ENCODE results near the gene ARID1A.

ARID1A gene

GRCh38 chr1:26726784-26727183, 31.0 kb downstream of the ARID1A start:
- DNase-seq (ENCODE audit: extremely low spot score), result no peak
- ChIA-PET CTCF (interaction anchor here (1.5 to 2.0 kb wide), 2 partner anchors 19 to 26 kb away, joined by 3 to 8 read pairs; no protein-coding TSS in a partner anchor), POLR2A (interaction anchor here (0.9 kb wide), 1 partner anchor 23 kb away, joined by 5 read pairs; no protein-coding TSS in a partner anchor)
- TF ChIP-seq CTCF (IDR thresholded peaks at IDR 0.05; ENCODE audit: control extremely low read depth, extremely low read depth, low read depth, missing control alignments), result no peak

GRCh38 chr1:26727476-26727875, 31.7 kb downstream of the ARID1A start:
- CTCF ChIA-PET, result interaction anchor here (0.8 to 6.3 kb wide), 10 partner anchors 8 to 125 kb away, joined by 3 to 61 read pairs (median 4); no protein-coding TSS in a partner anchor
- POLR2A ChIA-PET, result interaction anchor here (0.5 kb wide), 1 partner anchor 417 kb away, joined by 4 read pairs; no protein-coding TSS in a partner anchor
- DNase-seq (ENCODE audit: extremely low spot score), result no peak
- TF ChIP-seq CTCF (IDR thresholded peaks at IDR 0.05; ENCODE audit: control extremely low read depth, extremely low read depth, low read depth, missing control alignments), result no peak

- TF ChIP-seq CTCF (IDR thresholded peaks at IDR 0.05; ENCODE audit: control extremely low read depth, extremely low read depth, low read depth, missing control alignments), result no peak
- ChIA-PET POLR2A (interaction anchor here (0.5 kb wide), 1 partner anchor 213 kb away, joined by 5 read pairs; no protein-coding TSS in a partner anchor), CTCF (interaction anchor here (0.8 to 6.3 kb wide), 11 partner anchors 13 to 126 kb away, joined by 3 to 61 read pairs (median 4); no protein-coding TSS in a partner anchor)
- DNase-seq (ENCODE audit: extremely low spot score), result no peak
These were observed 32.8 kb downstream of the ARID1A start for GRCh38 chr1:26728645-26729044.

GRCh38 chr1:26729633-26730032, 33.8 kb downstream of the ARID1A start:
- ChIA-PET CTCF (interaction anchor here (1.4 to 6.3 kb wide), 6 partner anchors 12 to 127 kb away, joined by 3 to 61 read pairs (median 8); partner anchors contain the start of gene PIGV), POLR2A (no interaction called here)
- TF ChIP-seq CTCF (IDR thresholded peaks at IDR 0.05; ENCODE audit: control extremely low read depth, extremely low read depth, low read depth, missing control alignments), result no peak
- no peak for DNase-seq (ENCODE audit: extremely low spot score)

- TF ChIP-seq CTCF (IDR thresholded peaks at IDR 0.05; ENCODE audit: control extremely low read depth, extremely low read depth, low read depth, missing control alignments), result no peak
- CTCF ChIA-PET, result interaction anchor here (0.9 to 6.3 kb wide), 5 partner anchors 11 to 156 kb away, joined by 3 to 61 read pairs (median 4); partner anchors contain the start of gene PIGV
- POLR2A ChIA-PET, result no interaction called here
- no peak for DNase-seq (ENCODE audit: extremely low spot score)
These were observed 34.9 kb downstream of the ARID1A start for GRCh38 chr1:26730695-26731094.

GRCh38 chr1:26731233-26731902, 35.6 kb downstream of the ARID1A start:
- POLR2A ChIA-PET, result no interaction called here
- CTCF ChIA-PET, result interaction anchor here (0.9 to 6.3 kb wide), 5 partner anchors 11 to 155 kb away, joined by 3 to 61 read pairs (median 4); no protein-coding TSS in a partner anchor

More at GRCh38 chr1:26731233-26731902, 35.6 kb downstream of the ARID1A start:
- DNase-seq (ENCODE audit: extremely low spot score), result no peak
- TF ChIP-seq CTCF (IDR thresholded peaks at IDR 0.05; ENCODE audit: control extremely low read depth, extremely low read depth, low read depth, missing control alignments), result no peak

Data from GM10248 (cell line).